HCT116 (cell line): ENCODE data around the gene SELENON. TPM values are rescaled to one million over a fixed set of nuclear protein-coding genes. Genes with fewer than 3 reads are reported as not detected.

Experiments used
- ATAC-seq: fragments of 200-7000 bp; cut with Tn5 transposase; 2 replicates; pipeline ENCODE4 v1.9.1; 2020; ENCODE audit warnings: mild to moderate bottlenecking, moderate library complexity
- BruUV-seq: library from RNA; stranded (reverse); fragments of 400-500 nt; replicated peaks from 2 replicates; lab custom pipeline; 2021; lab: Mats Ljungman, UMichigan
- CTCF ChIA-PET: fragments of 300-600 bp; sonication (Branson Sonifier 250); formaldehyde crosslinking; loops from one replicate; lab custom pipeline; 2021; ENCODE audit warnings: antibody characterized with exemption; lab: Charles Lee
- POLR2A ChIA-PET: fragments of 300-600, 350-600 bp; sonication (Branson Sonifier 250); formaldehyde crosslinking; loops from one replicate; lab custom pipeline; 2021; ENCODE audit warnings: antibody characterized with exemption; lab: Charles Lee
- RAD21 ChIA-PET, 2 experiments: fragments of 300-600 bp; sonication (Branson Sonifier 250); formaldehyde crosslinking; loops; one replicate each; lab custom pipeline; 2023; ENCODE audit warnings: low total read pairs in 2 of 2; ENCODE audit not compliant: uncharacterized antibody in 2 of 2, unreplicated experiment in 2 of 2, low non-redundant PET in 1 of 2; lab: Charles Lee
- DNase-seq: peaks from one replicate; pipeline ENCODE4 v3.0.0-alpha.2; 2010; ENCODE audit warnings: low read depth, low spot score
- H2AFZ ChIP-seq: fragments of 200-600 bp; shearing (Covaris generic), sonication (generic); 2 replicates; pipeline ENCODE4 v1.6.1; 2017; ENCODE audit warnings: low read depth, mixed run types, mixed read lengths, antibody characterized with exemption, low read length; ENCODE audit not compliant: poor library complexity, severe bottlenecking
- H3K27ac ChIP-seq: 2 replicates; pipeline ENCODE4 v1.5.1; 2012; ENCODE audit warnings: low read depth, low read length
- H3K27me3 ChIP-seq: fragments of 200-600 bp; sonication (generic); 2 replicates; pipeline ENCODE4 v1.6.1; 2016; ENCODE audit warnings: mixed run types, low read length, mixed read lengths; ENCODE audit not compliant: insufficient read depth
- H3K36me3 ChIP-seq, 2 experiments: fragments of 200-500 bp in 1 of 2; fragments of 200-600 bp in 1 of 2; sonication (Bioruptor generic) in 1 of 2; sonication (generic) in 1 of 2; 2 replicates each; pipeline versions ENCODE4 v1.5.1 to v1.6.1; 2014 to 2016; ENCODE audit warnings: low read length in 2 of 2, inconsistent platforms in 1 of 2, mixed read lengths in 1 of 2, mixed run types in 1 of 2; ENCODE audit not compliant: insufficient read depth in 2 of 2, control insufficient read depth in 1 of 2
- H3K4me1 ChIP-seq, 2 experiments: fragments of 200-600 bp in 1 of 2; sonication (generic) in 1 of 2; 2 replicates each; pipeline versions ENCODE4 v1.5.1 to v1.6.1; 2012 to 2017; ENCODE audit warnings: low read length in 2 of 2, inconsistent platforms in 1 of 2, mild to moderate bottlenecking in 1 of 2, mixed read lengths in 1 of 2, mixed run types in 1 of 2, moderate library complexity in 1 of 2; ENCODE audit not compliant: insufficient read depth in 2 of 2, control insufficient read depth in 1 of 2
- H3K4me2 ChIP-seq: fragments of 200-600 bp; sonication (generic); 2 replicates; pipeline ENCODE4 v1.6.1; 2017; ENCODE audit warnings: mixed run types, low read length, mixed read lengths
- H3K4me3 ChIP-seq, 2 experiments: fragments of 200-600 bp in 1 of 2; sonication (generic) in 1 of 2; replicated peaks in 1 of 2; 2 replicates each; pipeline ENCODE4 v1.5.1; 2011 to 2016; ENCODE audit warnings: low read length in 2 of 2, control low read depth in 1 of 2, low read depth in 1 of 2, mild to moderate bottlenecking in 1 of 2, mixed read lengths in 1 of 2, mixed run types in 1 of 2
- H3K79me2 ChIP-seq: fragments of 200-600 bp; sonication (generic); 2 replicates; pipeline ENCODE4 v1.6.1; 2017; ENCODE audit warnings: mild to moderate bottlenecking, mixed run types, low read length, moderate library complexity, mixed read lengths; ENCODE audit not compliant: insufficient read depth
- H3K9ac ChIP-seq: fragments of 200-600 bp; sonication (generic); 2 replicates; pipeline ENCODE4 v1.6.1; 2016; ENCODE audit warnings: low read length, mixed read lengths
- H3K9me2 ChIP-seq: fragments of 200-600 bp; sonication (generic), shearing (Covaris generic); 2 replicates; pipeline ENCODE4 v1.6.1; 2017; ENCODE audit warnings: mixed run types, mild to moderate bottlenecking, moderate library complexity; ENCODE audit not compliant: insufficient read depth
- H3K9me3 ChIP-seq, 2 experiments: fragments of 200-500 bp in 1 of 2; fragments of 200-600 bp in 1 of 2; sonication (Bioruptor generic) in 1 of 2; sonication (generic) in 1 of 2; 2 replicates each; pipeline ENCODE4 v1.6.1; 2014 to 2017; ENCODE audit warnings: low read length in 2 of 2, mixed read lengths in 2 of 2, inconsistent platforms in 1 of 2, low read depth in 1 of 2, mild to moderate bottlenecking in 1 of 2, mixed run types in 1 of 2, moderate library complexity in 1 of 2; ENCODE audit not compliant: control insufficient read depth in 1 of 2, insufficient read depth in 1 of 2
- H4K20me1 ChIP-seq: fragments of 200-600 bp; sonication (generic), shearing (Covaris generic); 2 replicates; pipeline ENCODE4 v1.6.1; 2017; ENCODE audit warnings: mixed run types, mild to moderate bottlenecking, moderate library complexity; ENCODE audit not compliant: insufficient read depth
- EGR1 ChIP-seq: IDR thresholded peaks from 2 replicates; pipeline ENCODE4 v1.6.1; 2012; ENCODE audit warnings: low read depth
- ELF1 ChIP-seq: IDR thresholded peaks from 2 replicates; pipeline ENCODE4 v1.6.1; 2012; ENCODE audit warnings: low read depth, borderline replicate concordance
- FOSL1 ChIP-seq: IDR thresholded peaks from 2 replicates; pipeline ENCODE4 v1.6.1; 2012; ENCODE audit warnings: low read depth
- JUND ChIP-seq: IDR thresholded peaks from 2 replicates; pipeline ENCODE4 v1.6.1; 2012
- POLR2AphosphoS5 ChIP-seq: IDR thresholded peaks from 2 replicates; pipeline ENCODE4 v1.6.1; 2011; ENCODE audit warnings: mild to moderate bottlenecking, low read depth, low read length, moderate library complexity
- SP1 ChIP-seq: IDR thresholded peaks from 2 replicates; pipeline ENCODE4 v1.6.1; 2012; ENCODE audit warnings: low read depth
- SRF ChIP-seq: IDR thresholded peaks from 2 replicates; pipeline ENCODE4 v1.6.1; 2012; ENCODE audit warnings: low read depth
- YY1 ChIP-seq: IDR thresholded peaks from 2 replicates; pipeline ENCODE4 v1.6.1; 2011; ENCODE audit warnings: low read length, low read depth, moderate library complexity, mild to moderate bottlenecking; ENCODE audit not compliant: insufficient replicate concordance; ENCODE audit errors: extremely low read depth
- ZBTB33 ChIP-seq: IDR thresholded peaks from 2 replicates; pipeline ENCODE4 v1.6.1; 2011; ENCODE audit warnings: mild to moderate bottlenecking, low read length, moderate library complexity; ENCODE audit not compliant: insufficient replicate concordance; ENCODE audit errors: extremely low read depth
- intact Hi-C: fragments of 100-400 bp; cut with micrococcal nuclease; formaldehyde crosslinking; loops from 2 replicates; pipeline ENCODE4 v1.10.0; 2022
- total RNA-seq: library from RNA; stranded (reverse); gene quantifications from one replicate; pipeline ENCODE4 v1.2.1, GENCODE V29; 2021; ENCODE audit not compliant: unreplicated experiment
- TF ChIP-seq, protein P1 (sequence below): IDR thresholded peaks from 2 replicates; pipeline ENCODE4 v1.6.1; 2012
- TF ChIP-seq, protein P2 (sequence below): IDR thresholded peaks from 2 replicates; pipeline ENCODE4 v1.6.1; 2012
- TF ChIP-seq, protein P3 (sequence below): IDR thresholded peaks from 2 replicates; pipeline ENCODE4 v1.6.1; 2012; ENCODE audit warnings: low read depth

Gene SELENON
- total RNA-seq, 1 experiment from 2014 or later: 85.1 TPM

DNA sequence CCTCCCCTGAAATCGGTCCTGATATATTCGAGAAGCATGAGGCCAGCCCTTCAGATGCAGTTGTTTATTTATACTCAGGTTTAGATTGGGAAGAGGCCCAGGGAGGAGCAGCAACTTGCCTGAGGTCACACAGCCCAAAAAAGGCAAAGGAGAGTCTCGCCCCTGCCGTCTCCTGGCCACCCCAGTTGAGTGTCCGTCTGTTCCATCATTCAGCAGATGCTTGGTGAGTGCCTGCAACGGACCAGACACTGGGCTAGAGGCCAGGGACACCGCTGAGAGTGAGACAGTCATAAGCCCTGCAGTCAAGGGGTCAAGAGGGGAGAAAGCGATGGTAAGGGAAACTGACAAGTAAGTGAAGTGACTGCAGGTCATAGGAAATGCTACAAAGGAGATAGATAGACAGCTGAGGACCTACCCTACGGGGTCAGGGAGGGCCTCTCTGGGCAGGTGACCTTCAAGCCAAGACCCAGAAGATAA, 15.4 kb upstream of the SELENON start:
- RAD21 ChIA-PET: no interaction called here
- no peak for DNase-seq
- peaks cover 18 to 21% of the 10 kb centered on the region in 2 experiments for H3K4me1 ChIP-seq
- no peak overlapping the region for H3K4me2 ChIP-seq
- intact Hi-C loops: no loop called here
- TF ChIP-seq SRF (no peak), ELF1 (no peak), EGR1 (no peak), JUND (no peak), FOSL1 (no peak), YY1 (no peak), POLR2AphosphoS5 (no peak), SP1 (no peak), ZBTB33 (no peak)
- TF ChIP-seq, protein P1, sequence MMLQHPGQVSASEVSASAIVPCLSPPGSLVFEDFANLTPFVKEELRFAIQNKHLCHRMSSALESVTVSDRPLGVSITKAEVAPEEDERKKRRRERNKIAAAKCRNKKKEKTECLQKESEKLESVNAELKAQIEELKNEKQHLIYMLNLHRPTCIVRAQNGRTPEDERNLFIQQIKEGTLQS: no peak
- TF ChIP-seq, protein P2, sequence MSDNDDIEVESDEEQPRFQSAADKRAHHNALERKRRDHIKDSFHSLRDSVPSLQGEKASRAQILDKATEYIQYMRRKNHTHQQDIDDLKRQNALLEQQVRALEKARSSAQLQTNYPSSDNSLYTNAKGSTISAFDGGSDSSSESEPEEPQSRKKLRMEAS: no peak
- TF ChIP-seq, protein P3, sequence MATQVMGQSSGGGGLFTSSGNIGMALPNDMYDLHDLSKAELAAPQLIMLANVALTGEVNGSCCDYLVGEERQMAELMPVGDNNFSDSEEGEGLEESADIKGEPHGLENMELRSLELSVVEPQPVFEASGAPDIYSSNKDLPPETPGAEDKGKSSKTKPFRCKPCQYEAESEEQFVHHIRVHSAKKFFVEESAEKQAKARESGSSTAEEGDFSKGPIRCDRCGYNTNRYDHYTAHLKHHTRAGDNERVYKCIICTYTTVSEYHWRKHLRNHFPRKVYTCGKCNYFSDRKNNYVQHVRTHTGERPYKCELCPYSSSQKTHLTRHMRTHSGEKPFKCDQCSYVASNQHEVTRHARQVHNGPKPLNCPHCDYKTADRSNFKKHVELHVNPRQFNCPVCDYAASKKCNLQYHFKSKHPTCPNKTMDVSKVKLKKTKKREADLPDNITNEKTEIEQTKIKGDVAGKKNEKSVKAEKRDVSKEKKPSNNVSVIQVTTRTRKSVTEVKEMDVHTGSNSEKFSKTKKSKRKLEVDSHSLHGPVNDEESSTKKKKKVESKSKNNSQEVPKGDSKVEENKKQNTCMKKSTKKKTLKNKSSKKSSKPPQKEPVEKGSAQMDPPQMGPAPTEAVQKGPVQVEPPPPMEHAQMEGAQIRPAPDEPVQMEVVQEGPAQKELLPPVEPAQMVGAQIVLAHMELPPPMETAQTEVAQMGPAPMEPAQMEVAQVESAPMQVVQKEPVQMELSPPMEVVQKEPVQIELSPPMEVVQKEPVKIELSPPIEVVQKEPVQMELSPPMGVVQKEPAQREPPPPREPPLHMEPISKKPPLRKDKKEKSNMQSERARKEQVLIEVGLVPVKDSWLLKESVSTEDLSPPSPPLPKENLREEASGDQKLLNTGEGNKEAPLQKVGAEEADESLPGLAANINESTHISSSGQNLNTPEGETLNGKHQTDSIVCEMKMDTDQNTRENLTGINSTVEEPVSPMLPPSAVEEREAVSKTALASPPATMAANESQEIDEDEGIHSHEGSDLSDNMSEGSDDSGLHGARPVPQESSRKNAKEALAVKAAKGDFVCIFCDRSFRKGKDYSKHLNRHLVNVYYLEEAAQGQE: no peak
- TF ChIP-seq, all 23 proteins: peak for 0
- Histone ChIP-seq H3K79me2 (no peaks in the 10 kb centered on the region), H3K9ac (no peak overlapping the region), H3K27me3 (no peaks in the 10 kb centered on the region), H4K20me1 (no peaks in the 10 kb centered on the region), H3K9me2 (no peaks in the 10 kb centered on the region), H3K36me3 (no peaks in the 10 kb centered on the region), H3K4me3 (no peak overlapping the region), H2AFZ (no peak overlapping the region), H3K27ac (no peak overlapping the region), H3K9me3 (no peaks in the 10 kb centered on the region)
- no peak for ATAC-seq
- POLR2A ChIA-PET: no interaction called here
- BruUV-seq: no TSS peak
- CTCF ChIA-PET: no interaction called here
